ENCODE data around the gene CAPZA1.

- TF ChIP-seq YY1 (IDR thresholded peaks at IDR 0.05; ENCODE audit: insufficient read depth, insufficient read length) (no peak), SUZ12 (IDR thresholded peaks at IDR 0.05; ENCODE audit: extremely low read depth, insufficient read depth, insufficient read length) (no peak), ZNF274 (IDR thresholded peaks at IDR 0.05; ENCODE audit: low read depth, low read length) (no peak)
These were observed 14.7 kb downstream of the CAPZA1 start for GRCh38 chr1:112634367-112634766.
